Bronchial epithelial cell (primary cell): Measurements from ENCODE around the gene FXN. TPM values are rescaled to one million over a fixed set of nuclear protein-coding genes. Genes with fewer than 3 reads are reported as not detected.
A peak's percentile ranks its signal among the peaks of the same experiment; 100 is the strongest.

Source experiments
- DNase-seq: peaks from one replicate; pipeline ENCODE4 v3.0.0-alpha.2; 2010; ENCODE audit warnings: low read depth
- FAIRE-seq: peaks from 2 replicates; lab custom pipeline; 2011; peaks lifted over from hg19 to GRCh38; lab: Jason Lieb, UNC
- H3K27me3 ChIP-seq: 2 replicates; pipeline ENCODE4 v1.5.1; 2011; ENCODE audit warnings: low read length; ENCODE audit not compliant: control insufficient read depth, insufficient read depth
- H3K36me3 ChIP-seq: 2 replicates; pipeline ENCODE4 v1.5.1; 2011; ENCODE audit warnings: low read length; ENCODE audit not compliant: control insufficient read depth, insufficient read depth
- H3K4me3 ChIP-seq: 2 replicates; pipeline ENCODE4 v1.5.1; 2011; ENCODE audit warnings: mild to moderate bottlenecking, low read depth, low read length, control low read depth
- total RNA-seq: library from RNA; depleted of rRNA; stranded (reverse); fragments of >200 nt; gene quantifications from 2 replicates; pipeline ENCODE4 v1.2.1, GENCODE V29; 2014
- TF ChIP-seq, protein P1 (sequence below): IDR thresholded peaks from 2 replicates; pipeline ENCODE4 v1.5.1; 2011; ENCODE audit warnings: mild to moderate bottlenecking, moderate library complexity, low read length, control low read depth, inconsistent platforms; ENCODE audit not compliant: insufficient read depth, severe bottlenecking

FXN gene
- total RNA-seq, 1 donor from 2014 or later, result 2.9 TPM

DNA sequence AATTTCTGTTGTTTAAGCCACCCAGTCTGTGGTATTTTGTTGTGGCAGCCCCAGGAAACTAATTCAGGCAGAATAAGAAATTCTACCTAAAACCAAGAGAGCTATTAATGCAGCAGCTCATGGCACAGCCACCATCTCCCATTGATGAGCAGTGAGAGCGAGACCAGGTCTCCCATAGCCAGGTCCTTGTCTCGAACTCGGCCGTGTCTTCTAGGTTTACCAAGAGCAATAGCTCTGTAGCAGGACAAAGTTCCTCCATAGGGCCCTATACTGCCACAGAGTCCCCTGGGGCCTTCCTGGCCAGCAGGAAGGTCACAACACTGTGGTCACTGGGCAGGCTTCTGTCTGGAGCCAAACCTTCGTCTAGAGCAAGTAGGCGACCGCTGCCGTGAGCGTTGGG is 104.0 kb downstream of the FXN start:
- TF ChIP-seq, protein P1, sequence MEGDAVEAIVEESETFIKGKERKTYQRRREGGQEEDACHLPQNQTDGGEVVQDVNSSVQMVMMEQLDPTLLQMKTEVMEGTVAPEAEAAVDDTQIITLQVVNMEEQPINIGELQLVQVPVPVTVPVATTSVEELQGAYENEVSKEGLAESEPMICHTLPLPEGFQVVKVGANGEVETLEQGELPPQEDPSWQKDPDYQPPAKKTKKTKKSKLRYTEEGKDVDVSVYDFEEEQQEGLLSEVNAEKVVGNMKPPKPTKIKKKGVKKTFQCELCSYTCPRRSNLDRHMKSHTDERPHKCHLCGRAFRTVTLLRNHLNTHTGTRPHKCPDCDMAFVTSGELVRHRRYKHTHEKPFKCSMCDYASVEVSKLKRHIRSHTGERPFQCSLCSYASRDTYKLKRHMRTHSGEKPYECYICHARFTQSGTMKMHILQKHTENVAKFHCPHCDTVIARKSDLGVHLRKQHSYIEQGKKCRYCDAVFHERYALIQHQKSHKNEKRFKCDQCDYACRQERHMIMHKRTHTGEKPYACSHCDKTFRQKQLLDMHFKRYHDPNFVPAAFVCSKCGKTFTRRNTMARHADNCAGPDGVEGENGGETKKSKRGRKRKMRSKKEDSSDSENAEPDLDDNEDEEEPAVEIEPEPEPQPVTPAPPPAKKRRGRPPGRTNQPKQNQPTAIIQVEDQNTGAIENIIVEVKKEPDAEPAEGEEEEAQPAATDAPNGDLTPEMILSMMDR, result no peak
- H3K36me3 ChIP-seq, result peaks cover 2% of the 10 kb centered on the region
- DNase-seq (no peak), FAIRE-seq (no peak)
- no peaks in the 10 kb centered on the region for H3K27me3 ChIP-seq
- H3K4me3 ChIP-seq, result no peak overlapping the region

DNA sequence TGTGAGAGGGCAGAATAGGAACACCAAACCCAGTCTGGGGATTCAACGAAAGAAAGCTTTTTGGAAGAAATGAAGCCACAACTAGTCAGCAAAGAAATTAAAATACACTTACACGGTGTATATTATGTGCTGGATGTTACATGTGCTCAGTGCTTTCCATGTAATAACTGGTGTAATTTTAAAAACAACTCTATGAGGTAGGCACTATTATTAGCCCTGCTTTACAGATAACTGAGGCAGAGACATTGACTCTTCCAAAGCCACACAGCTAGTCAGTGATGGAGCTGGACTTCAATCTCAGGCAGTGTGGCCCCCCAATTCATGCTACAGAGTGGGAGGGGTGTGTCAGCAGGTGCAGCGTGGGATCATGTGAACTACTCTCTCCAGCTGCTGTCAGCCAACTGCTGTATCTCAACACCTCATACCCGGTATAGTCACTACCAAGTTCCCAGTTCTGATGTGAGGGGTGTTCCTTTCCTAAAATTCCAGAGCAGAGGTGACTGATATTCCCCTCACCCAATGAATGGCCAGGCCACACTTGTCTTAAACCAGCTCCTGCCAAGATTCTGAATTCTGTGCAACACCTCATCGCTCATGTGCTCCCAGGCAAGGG is 104.7 kb downstream of the FXN start:
- TF ChIP-seq, protein P1, result no peak
- FAIRE-seq (peak; percentile 23), DNase-seq (no peak)

DNA sequence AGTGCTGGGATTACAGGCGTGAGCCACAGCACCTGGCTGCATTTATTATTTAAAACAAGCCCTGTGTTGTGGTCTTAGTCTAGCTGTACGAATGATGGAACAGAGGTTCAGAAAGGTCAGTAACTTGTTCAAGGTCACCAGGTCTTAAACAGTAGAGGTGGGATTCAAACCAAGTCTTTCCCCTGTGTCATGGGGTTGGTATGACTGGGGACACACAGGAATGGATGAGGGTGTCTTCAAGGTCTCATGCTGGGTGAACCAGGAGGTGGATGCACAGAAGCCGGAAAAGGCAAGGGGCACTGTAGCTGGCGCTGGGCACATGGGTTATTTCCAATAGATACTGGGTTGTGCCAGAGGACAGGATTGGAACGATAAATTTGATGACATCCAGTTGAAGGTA is 106.3 kb downstream of the FXN start:
- Histone ChIP-seq H3K27me3 (no peaks in the 10 kb centered on the region), H3K4me3 (no peak overlapping the region), H3K36me3 (peaks cover 2% of the 10 kb centered on the region)
- DNase-seq (no peak), FAIRE-seq (no peak)
- TF ChIP-seq, protein P1, result no peak

More for the DNA sequence above, 104.7 kb downstream of the FXN start:
- Histone ChIP-seq H3K4me3 (no peak overlapping the region), H3K27me3 (no peaks in the 10 kb centered on the region), H3K36me3 (peaks cover 2% of the 10 kb centered on the region)

DNA sequence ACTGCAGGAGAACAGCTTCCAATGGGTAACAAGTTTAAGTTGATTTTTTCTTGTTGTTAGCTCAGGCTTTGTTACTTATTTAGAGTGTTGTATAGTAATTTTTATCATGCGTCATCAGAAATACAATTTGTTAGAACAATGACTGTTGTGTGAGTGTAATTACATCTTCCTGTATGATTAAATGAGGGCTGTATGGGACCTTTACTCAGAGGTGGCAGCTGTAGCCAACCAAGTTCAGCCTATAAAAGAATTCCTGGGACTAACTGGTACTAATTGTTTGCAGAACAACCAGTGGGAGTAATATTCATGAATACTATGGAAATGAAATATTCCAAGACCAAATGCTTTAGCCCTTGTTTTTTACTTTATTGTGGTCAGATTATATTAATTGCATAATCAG is 107.7 kb downstream of the FXN start:
- no peak for FAIRE-seq

DNA sequence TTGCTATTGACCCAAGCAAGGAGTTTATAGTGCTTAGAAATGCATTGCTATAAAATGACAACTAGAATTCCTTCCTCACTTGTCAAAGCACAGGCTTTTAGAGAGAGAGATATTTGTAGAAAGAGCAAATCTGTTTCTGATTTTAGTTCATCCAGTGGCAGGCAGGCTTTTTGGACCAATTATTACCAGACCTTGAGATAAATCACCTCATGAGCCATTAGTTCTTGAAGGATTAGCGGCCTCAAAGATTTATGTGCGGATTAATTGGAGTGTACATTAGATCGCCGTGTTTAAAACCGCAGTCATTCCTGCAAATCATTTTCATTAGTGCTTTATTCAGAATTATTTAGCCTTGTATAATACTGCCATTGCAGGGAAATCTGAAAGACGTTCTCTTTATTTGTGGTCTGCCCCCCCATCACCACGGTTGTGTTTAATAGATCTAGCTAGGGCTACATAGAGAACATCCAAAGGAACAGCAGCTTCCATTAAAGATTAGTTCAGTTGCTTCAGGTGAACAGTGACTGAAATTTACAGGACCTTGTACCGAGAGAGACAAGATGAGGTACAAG is 109.7 kb downstream of the FXN start:
- DNase-seq (no peak), FAIRE-seq (no peak)
- TF ChIP-seq, protein P1, result no peak
- Histone ChIP-seq H3K4me3 (no peak overlapping the region), H3K36me3 (no peaks in the 10 kb centered on the region), H3K27me3 (no peaks in the 10 kb centered on the region)

More for the DNA sequence above, 107.7 kb downstream of the FXN start:
- H3K4me3 ChIP-seq, result no peak overlapping the region
- H3K36me3 ChIP-seq, result peaks cover 2% of the 10 kb centered on the region
- DNase-seq, result peak; percentile 64
- TF ChIP-seq, protein P1, result no peak
- no peaks in the 10 kb centered on the region for H3K27me3 ChIP-seq
